HUES48 (cell line): ENCODE data around the gene FUBP3.
"Not testable (repeated sequence)": the region's sequence is repeated elsewhere in the genome, so short reads cannot be mapped to it uniquely, and the experiment has no call there.

Experiments
- H3K27ac ChIP-seq: one replicate; pipeline ENCODE4 v1.7.0; 2013; ENCODE audit warnings: low read depth, low read length, inconsistent platforms
- H3K27me3 ChIP-seq: 2 replicates; pipeline ENCODE4 v1.6.1; 2013; ENCODE audit warnings: mild to moderate bottlenecking, low read length; ENCODE audit not compliant: control insufficient read depth, insufficient read depth
- H3K36me3 ChIP-seq: 2 replicates; pipeline ENCODE4 v1.6.1; 2013; ENCODE audit warnings: low read length; ENCODE audit not compliant: control insufficient read depth, insufficient read depth
- H3K4me1 ChIP-seq: 2 replicates; pipeline ENCODE4 v1.6.1; 2013; ENCODE audit warnings: mild to moderate bottlenecking, low read length; ENCODE audit not compliant: control insufficient read depth, insufficient read depth
- H3K4me3 ChIP-seq: 2 replicates; pipeline ENCODE4 v1.5.1; 2013; ENCODE audit warnings: mild to moderate bottlenecking, low read depth, low read length
- H3K9ac ChIP-seq: 2 replicates; pipeline ENCODE4 v1.6.1; 2013; ENCODE audit warnings: mild to moderate bottlenecking, low read depth, low read length, moderate library complexity
- H3K9me3 ChIP-seq: 2 replicates; pipeline ENCODE4 v1.6.1; 2013; ENCODE audit warnings: low read length; ENCODE audit not compliant: control insufficient read depth, insufficient read depth

The FUBP3 gene

DNA sequence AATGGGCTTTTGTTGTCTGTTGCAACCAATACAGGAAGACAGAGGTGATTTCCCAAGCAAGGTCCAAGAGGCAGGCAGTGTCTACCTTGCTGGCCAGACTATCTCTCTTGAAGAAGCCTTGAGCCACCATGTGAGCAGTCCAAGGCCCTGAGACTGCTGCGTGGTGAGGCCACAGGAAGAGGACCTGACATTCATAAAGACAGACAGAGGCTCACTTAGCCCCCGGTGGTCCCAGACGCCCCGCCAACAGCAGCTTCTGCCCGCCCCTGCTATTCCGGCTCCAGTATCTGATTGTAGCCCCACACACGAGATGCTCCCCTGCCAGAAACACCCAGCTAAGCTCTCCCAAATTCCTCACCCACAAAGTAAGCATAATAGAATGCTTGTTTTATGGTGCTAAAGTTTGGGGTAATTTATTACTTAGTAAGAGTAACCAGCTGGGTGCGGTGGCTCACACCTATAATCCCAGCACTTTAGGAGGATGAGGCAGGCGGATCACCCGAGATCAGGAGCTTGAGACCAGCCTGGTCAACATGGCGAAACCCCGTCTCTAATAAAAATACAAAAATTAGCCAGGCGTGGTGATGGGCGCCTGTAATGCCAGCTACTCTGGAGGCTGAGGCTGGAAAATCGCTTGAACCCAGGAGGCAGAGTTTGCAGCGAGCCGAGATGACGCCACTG, 22.8 kb upstream of the FUBP3 start:
- no peak overlapping the region for H3K27ac ChIP-seq
- H3K4me3 ChIP-seq, result no peak overlapping the region
- no peaks in the 10 kb centered on the region for H3K4me1 ChIP-seq
- H3K9ac ChIP-seq, result no peak overlapping the region
- H3K27me3 ChIP-seq, result no peaks in the 10 kb centered on the region
- H3K9me3 ChIP-seq, result no peaks in the 10 kb centered on the region
- no peaks in the 10 kb centered on the region for H3K36me3 ChIP-seq

DNA sequence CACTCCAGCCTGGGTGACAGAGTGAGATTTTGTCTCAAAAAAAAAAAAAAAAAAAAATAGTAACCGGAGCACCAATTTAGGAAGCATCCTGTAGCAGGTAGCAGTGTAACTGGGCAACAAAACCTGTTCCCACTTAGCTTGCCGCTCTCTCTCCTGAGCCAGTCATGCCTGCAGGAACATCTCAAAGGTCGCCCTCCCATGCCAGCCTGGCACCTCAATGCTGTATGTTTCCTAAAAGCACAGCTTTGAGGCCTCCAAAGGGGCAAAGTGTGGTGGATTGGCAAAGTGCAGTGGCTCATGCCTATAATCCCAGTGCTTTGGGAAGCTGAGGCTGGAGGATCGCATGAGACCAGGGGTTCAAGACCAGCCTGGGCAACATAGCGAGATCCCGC, 22.3 kb upstream of the FUBP3 start:
- Histone ChIP-seq H3K4me1 (no peaks in the 10 kb centered on the region), H3K9ac (no peak overlapping the region), H3K27me3 (no peaks in the 10 kb centered on the region), H3K36me3 (no peaks in the 10 kb centered on the region), H3K27ac (no peak overlapping the region), H3K4me3 (no peak overlapping the region), H3K9me3 (no peaks in the 10 kb centered on the region)

GRCh38 chr9:130561056-130561455, 18.3 kb upstream of the FUBP3 start:
- Histone ChIP-seq H3K9ac (no peak overlapping the region), H3K9me3 (no peaks in the 10 kb centered on the region), H3K27ac (no peak overlapping the region), H3K27me3 (no peaks in the 10 kb centered on the region), H3K4me1 (no peaks in the 10 kb centered on the region), H3K36me3 (no peaks in the 10 kb centered on the region), H3K4me3 (no peak overlapping the region)

GRCh38 chr9:130562525-130562924, 16.9 kb upstream of the FUBP3 start:
- H3K9ac ChIP-seq, H3K4me1 ChIP-seq, H3K36me3 ChIP-seq, H3K27ac ChIP-seq, H3K4me3 ChIP-seq, H3K27me3 ChIP-seq, H3K9me3 ChIP-seq: not testable (repeated sequence)

GRCh38 chr9:130563797-130564196, 15.6 kb upstream of the FUBP3 start:
- H3K4me3 ChIP-seq, result no peak overlapping the region

GRCh38 chr9:130565792-130566191, 13.6 kb upstream of the FUBP3 start:
- H3K27me3 ChIP-seq, result no peaks in the 10 kb centered on the region
- no peaks in the 10 kb centered on the region for H3K9me3 ChIP-seq
- no peaks in the 10 kb centered on the region for H3K4me1 ChIP-seq
- no peak overlapping the region for H3K27ac ChIP-seq
- H3K9ac ChIP-seq, result no peak overlapping the region
- H3K4me3 ChIP-seq, result no peak overlapping the region
- no peaks in the 10 kb centered on the region for H3K36me3 ChIP-seq

More at GRCh38 chr9:130563797-130564196, 15.6 kb upstream of the FUBP3 start:
- Histone ChIP-seq H3K4me1 (no peaks in the 10 kb centered on the region), H3K36me3 (no peaks in the 10 kb centered on the region), H3K27me3 (no peaks in the 10 kb centered on the region), H3K27ac (no peak overlapping the region), H3K9ac (no peak overlapping the region), H3K9me3 (no peaks in the 10 kb centered on the region)

DNA sequence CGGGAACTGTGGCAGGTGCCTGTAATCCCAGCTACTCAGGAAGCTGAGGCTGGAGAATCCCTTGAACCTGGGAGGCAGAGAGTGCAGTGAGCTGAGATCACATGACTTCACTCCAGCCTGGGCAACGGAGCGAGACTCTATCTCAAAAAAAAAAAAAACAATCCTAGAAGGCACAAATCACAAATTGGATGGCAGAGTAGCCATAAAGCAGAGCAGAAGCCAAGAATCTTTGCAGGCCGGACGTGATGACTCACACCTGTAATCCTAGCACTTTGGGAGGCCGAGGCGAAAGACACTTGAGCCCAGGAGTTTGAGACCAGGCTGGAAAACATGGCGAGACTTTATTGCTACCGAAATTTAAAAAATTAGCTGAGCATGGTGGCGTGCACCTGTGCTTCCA, 9.2 kb upstream of the FUBP3 start:
- Histone ChIP-seq H3K36me3 (no peaks in the 10 kb centered on the region), H3K9me3 (no peaks in the 10 kb centered on the region), H3K27ac (no peak overlapping the region), H3K9ac (no peak overlapping the region), H3K27me3 (no peaks in the 10 kb centered on the region), H3K4me3 (no peak overlapping the region), H3K4me1 (no peaks in the 10 kb centered on the region)

DNA sequence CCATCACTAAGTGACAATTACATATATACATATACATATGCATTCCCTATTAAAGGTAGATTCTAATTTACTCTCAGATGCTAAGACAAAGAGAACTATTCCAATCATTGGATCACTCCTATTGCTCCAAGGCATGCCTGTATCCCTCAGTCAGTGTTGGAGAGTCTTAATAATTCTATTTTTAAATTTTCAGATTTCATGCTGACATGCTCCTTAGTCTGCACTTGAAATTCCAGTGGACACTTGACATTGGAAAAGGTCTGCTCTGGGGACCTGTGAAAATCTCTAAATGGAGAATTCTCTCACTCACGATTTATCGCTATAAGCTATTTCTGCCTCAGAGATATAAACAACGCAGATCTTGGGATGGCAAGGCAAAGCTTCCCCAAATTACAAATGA, 3.9 kb upstream of the FUBP3 start:
- H3K27me3 ChIP-seq, result peaks cover 3% of the 10 kb centered on the region; the same call in 1 of the 2 replicates
- H3K9me3 ChIP-seq, result no peaks in the 10 kb centered on the region
- H3K4me3 ChIP-seq, result no peak overlapping the region
- no peak overlapping the region for H3K9ac ChIP-seq
- no peak overlapping the region for H3K27ac ChIP-seq
- H3K4me1 ChIP-seq, result 0 out of 2 replicates have a peak, but pooled peaks cover 8% of the 10 kb centered on the region
- no peaks in the 10 kb centered on the region for H3K36me3 ChIP-seq

DNA sequence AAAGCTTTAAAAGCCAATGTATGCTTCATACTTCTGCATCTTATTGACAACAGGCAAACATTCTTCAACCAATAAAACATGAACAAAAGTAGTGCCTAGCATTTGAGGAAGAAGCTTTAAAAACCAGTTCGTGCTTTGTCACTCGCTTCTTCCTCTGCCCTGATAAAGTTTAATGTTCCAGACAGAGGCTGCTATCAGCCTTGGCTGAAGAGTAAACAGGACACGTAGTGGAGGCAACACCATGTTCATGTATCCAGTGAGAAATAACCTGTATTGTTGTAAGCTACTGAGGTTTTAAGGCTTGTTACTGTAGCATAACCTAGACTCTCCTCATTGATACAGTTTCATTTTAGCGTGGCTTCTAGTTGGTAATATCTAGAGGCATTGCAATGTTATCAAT, 3.2 kb upstream of the FUBP3 start:
- no peak overlapping the region for H3K4me3 ChIP-seq

GRCh38 chr9:130579738-130580463, 524 bp downstream of the FUBP3 start:
- Histone ChIP-seq H3K27me3 (peaks cover 3% of the 10 kb centered on the region; the same call in 1 of the 2 replicates), H3K9ac (peak overlapping the region; percentile 62), H3K4me1 (0 out of 2 replicates have a peak, but pooled peaks cover 13% of the 10 kb centered on the region), H3K4me3 (peak overlapping the region; percentile 91), H3K27ac (peak overlapping the region; percentile 63), H3K36me3 (peaks cover 24% of the 10 kb centered on the region), H3K9me3 (no peaks in the 10 kb centered on the region)

More for the DNA sequence above, 3.2 kb upstream of the FUBP3 start:
- H3K27ac ChIP-seq, result no peak overlapping the region
- no peaks in the 10 kb centered on the region for H3K9me3 ChIP-seq
- no peak overlapping the region for H3K9ac ChIP-seq
- H3K4me1 ChIP-seq, result 0 out of 2 replicates have a peak, but pooled peaks cover 13% of the 10 kb centered on the region
- H3K27me3 ChIP-seq, result peaks cover 3% of the 10 kb centered on the region; the same call in 1 of the 2 replicates
- peaks cover 7% of the 10 kb centered on the region for H3K36me3 ChIP-seq

- no peak overlapping the region for H3K4me3 ChIP-seq
- no peaks in the 10 kb centered on the region for H3K27me3 ChIP-seq
- H3K9me3 ChIP-seq, result no peaks in the 10 kb centered on the region
- H3K4me1 ChIP-seq, result 0 out of 2 replicates have a peak, but pooled peaks cover 13% of the 10 kb centered on the region
- no peak overlapping the region for H3K27ac ChIP-seq
- H3K9ac ChIP-seq, result no peak overlapping the region
- H3K36me3 ChIP-seq, result peaks cover 30% of the 10 kb centered on the region
Observed at GRCh38 chr9:130581766-130582165, 2.4 kb downstream of the FUBP3 start.
